Globus pallidus (tissue), 1 donor: ENCODE data around the gene RNF40.

ENCODE experiments used
- DNase-seq: peaks from one replicate; pipeline ENCODE4 v3.0.0-alpha.2; 2015; ENCODE audit warnings: low spot score

The RNF40 gene

DNA sequence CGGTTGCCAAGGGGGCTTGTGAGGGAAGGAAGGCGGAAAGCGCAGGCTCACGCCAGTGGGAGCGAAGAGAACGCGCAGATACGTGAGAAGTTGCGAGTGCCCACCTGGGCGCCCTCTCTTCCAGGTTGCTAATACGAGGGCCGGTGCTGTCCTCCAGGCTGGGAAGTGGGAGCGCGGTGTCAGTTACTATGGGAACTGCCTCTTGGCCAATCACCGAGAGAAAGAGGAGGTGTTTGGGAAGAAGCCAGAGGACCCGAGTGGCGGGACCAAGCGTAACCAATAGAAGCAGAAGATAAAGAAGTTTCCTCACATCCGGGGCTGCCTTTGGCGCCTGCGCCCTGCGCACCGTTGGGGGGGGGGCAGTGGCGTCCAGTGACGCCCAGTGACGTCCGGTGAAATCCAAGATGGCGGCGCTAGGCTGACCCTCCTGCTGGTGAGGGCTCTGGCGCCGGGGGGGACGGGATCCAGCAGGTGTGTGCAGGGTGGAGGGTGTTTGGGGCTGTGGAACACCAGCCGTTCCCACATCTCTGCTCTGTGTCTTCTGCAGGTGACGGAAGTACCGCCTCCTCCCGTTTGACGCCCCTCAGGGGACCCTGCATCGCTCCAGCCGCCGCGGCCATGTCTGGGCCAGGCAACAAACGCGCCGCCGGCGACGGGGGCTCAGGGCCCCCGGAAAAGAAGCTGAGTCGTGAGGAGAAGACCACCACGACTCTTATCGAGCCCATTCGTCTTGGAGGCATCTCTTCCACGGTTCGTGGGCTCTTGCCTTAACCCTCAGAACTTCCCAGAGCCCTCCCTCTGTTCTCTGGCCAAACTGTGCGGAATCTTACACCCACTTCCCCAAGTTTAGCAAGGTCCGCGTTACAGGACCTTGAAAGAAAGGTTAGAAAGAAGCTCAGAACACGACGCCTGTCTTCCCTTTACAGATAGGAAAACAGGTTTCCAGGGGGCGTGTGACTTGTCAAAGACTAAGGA lies at the start of gene RNF40, which contains the start of gene CFAP119:
RNF40 (plus strand) TSS at position 395 of the 975 bp plus-strand sequence; CDS start at position 619, 224 bp downstream.
CFAP119 (minus strand) TSS at position 135 of the 975 bp plus-strand sequence. CDS start 314 bp downstream, outside the sequence.
- DNase-seq, result peak; percentile 96

DNA sequence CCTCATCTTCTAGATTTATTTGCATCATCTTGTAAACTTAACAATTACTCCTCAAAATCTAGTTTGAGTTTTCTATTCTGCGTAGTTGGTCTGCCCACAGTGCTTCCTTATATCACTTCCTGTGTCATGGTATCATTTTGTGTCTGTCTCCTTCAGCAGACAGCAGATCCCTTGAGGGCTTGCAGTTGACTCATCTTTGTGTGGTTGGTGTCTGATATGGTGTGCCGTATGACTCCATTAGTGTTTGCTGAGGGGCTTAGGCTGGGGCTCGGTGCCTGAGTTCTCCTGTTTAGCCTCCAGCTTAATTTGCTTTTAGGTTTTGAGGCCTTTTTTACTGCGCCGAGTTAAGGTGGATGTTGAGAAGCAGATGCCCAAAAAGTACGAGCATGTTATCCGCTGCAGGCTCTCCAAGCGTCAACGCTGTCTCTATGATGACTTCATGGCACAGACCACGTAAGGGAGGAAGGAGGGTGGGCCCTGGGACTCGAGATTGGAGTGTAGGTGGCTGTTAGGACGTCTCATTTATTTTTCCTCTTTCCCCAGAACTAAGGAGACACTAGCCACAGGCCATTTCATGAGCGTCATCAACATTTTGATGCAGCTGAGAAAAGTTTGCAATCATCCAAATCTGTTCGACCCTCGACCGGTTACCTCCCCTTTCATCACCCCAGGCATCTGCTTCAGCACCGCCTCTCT lies 46.2 kb upstream of the RNF40 start:
- no peak for DNase-seq

DNA sequence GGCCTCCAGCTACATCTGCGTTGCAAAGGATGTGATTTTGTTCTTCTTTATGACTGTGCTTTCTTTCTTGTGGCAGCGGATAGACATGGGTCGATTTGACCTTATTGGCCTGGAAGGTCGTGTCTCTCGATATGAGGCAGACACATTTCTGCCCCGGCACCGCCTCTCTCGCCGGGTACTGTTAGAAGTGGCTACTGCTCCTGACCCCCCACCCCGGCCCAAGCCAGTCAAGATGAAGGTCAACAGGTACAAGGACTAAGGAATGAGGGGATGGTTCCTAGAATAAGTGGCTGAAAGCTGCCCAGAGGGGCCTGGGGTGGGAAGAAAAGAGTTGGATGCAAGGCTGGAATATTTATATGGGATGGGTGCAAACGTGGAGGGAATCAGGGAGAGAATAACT lies 42.0 kb upstream of the RNF40 start:
- DNase-seq, result no peak

DNA sequence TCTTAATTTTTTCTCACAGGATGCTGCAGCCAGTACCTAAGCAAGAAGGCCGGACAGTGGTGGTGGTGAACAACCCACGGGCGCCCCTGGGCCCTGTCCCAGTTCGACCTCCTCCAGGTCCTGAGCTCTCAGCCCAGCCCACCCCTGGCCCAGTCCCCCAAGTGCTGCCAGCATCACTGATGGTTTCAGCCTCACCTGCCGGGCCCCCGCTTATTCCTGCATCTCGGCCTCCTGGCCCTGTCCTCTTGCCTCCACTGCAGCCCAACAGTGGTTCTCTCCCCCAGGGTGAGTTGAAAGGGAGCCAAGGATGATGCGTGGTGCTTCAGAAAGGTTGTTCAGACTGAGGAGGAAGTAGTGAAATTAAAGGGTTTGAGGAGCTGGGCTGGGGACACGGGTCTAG lies 41.4 kb upstream of the RNF40 start:
- DNase-seq, result no peak

DNA sequence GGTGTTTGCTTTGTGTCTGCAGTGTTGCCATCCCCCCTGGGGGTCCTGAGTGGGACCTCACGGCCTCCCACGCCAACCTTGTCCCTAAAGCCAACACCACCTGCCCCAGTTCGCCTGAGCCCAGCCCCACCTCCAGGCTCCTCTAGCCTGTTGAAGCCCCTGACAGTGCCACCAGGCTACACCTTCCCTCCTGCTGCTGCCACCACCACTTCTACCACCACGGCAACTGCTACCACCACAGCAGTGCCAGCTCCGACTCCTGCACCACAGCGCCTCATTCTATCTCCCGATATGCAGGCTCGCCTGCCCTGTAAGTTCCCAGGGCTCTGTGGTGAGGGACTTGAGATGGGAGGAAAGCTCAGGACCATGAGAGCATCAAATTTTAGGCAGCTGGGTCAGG lies 41.0 kb upstream of the RNF40 start:
- no peak for DNase-seq

DNA sequence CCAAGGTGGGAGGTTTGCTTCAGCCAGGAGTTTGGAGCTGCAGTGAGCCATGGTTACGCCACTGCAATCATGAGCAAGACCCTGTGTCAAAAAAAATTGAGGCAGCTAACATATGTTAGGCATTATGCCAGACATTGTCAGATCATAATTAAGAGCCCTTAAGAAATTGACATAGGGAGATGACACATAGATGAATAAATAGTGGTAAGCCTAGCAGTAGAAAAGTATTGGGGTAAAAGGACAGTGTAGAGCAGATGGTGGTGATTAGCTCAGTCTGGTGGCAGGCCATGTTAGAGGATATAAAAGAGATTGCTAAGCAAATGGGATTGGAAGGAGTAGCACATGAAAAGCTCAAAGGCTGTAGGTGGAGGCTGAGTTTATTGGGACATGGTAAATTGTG lies 40.5 kb upstream of the RNF40 start:
- DNase-seq, result no peak

DNA sequence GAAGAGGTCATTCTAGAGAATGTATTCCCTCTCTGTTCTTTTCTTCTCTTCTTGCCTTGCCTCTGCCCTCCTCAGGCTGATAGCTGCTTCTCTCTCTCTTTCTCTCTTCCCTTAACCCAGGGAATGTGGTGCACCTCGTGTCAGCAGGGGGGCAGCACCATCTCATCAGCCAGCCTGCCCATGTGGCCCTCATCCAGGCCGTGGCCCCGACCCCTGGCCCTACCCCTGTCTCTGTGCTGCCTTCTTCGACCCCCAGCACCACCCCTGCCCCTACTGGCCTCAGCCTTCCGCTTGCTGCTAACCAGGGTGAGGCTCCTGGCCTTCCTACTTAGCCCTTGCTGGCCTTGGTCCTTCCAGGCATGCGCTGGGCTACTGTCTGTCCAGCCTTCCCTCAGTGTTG lies 39.7 kb upstream of the RNF40 start:
- no peak for DNase-seq

DNA sequence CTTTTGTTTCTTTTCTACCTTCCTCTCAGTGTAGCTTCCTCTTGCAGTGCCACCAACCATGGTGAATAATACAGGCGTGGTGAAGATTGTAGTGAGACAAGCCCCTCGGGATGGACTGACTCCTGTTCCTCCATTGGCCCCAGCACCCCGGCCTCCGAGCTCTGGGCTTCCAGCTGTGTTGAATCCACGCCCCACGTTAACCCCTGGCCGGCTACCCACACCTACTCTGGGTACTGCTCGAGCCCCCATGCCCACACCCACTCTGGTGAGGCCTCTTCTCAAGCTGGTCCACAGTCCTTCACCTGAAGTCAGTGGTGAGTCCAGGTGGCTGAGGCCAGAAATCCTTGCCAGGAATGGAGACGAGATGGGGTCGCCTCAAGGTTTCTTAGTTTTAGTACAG lies 39.2 kb upstream of the RNF40 start:
- no peak for DNase-seq

DNA sequence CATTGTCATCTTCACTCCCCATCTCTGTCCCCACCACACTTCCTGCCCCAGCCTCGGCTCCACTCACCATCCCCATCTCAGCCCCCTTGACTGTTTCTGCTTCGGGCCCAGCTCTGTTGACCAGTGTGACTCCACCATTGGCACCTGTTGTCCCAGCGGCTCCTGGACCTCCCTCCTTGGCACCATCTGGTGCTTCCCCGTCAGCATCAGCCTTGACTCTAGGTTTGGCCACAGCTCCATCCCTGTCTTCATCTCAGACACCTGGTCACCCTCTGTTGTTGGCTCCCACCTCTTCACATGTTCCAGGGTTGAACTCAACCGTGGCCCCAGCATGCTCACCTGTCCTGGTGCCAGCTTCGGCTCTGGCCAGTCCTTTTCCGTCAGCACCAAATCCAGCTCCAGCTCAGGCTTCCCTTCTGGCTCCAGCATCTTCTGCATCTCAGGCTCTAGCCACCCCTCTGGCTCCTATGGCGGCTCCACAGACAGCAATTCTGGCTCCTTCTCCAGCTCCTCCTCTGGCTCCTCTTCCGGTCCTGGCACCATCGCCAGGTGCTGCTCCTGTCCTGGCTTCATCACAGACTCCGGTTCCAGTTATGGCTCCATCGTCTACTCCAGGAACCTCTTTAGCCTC lies 38.3 kb upstream of the RNF40 start:
- no peak for DNase-seq

DNA sequence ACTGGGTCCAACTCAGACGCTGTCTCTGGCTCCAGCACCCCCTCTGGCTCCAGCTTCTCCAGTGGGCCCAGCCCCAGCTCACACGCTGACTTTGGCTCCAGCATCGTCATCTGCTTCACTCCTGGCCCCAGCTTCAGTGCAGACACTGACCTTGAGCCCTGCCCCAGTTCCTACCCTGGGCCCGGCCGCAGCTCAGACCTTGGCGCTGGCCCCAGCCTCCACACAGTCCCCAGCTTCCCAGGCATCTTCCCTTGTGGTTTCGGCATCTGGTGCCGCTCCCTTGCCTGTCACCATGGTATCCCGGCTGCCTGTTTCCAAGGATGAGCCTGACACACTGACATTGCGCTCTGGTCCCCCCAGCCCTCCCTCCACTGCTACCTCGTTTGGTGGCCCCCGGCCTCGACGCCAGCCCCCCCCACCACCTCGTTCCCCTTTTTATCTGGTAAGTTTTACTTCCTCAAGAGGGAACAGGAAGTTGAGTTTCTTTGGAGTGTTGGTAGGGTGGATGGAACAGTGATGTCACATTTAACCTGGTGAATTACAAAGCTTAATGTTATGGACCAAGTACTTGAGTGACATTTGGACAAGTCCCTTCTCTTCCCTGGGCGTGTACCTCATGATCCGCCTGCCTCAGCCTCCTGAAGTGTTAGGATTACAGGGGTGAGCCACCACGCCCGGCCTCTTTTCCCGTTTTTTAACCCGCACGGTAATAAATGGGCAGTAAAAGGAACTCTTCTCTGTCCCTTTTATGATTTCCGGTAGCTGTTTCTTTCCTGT lies 37.3 kb upstream of the RNF40 start:
- DNase-seq, result no peak

DNA sequence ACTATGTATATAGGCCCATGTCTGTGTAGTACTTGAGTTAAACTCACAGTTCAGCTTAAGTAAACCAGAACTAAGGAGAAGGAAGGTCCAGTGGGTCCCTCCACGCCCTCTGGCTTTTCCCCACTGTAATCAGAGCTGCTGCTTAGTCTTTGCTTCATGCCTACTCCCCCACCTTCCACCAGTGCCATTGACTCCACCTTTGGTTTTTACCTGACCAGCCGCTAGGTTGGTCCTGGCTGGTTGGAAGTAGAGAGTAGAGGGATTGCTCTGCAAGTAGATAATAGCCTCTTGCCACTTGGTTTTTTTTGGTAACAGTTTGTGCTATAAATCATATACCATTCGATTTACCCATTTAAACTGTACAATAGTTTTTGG lies 36.7 kb upstream of the RNF40 start:
- DNase-seq, result no peak

DNA sequence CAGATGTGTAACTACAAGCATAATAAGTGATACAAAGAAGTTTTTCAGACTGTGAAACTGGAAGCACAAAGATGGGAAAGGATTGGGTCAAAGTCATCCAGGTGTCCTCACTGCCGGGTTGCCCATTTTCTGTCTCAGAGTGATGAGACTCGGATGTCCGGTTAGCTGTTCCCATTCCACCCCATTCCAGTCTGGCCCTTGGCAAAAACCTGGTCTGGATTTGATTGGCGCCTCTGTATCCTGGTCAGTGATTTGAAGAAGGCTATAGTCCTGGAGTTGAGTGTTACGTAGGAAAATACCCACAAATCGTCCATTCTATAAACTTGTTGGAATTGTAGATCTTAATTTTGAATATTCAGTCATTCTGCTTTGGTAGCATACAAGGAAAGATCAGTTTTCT lies 33.8 kb upstream of the RNF40 start:
- no peak for DNase-seq

DNA sequence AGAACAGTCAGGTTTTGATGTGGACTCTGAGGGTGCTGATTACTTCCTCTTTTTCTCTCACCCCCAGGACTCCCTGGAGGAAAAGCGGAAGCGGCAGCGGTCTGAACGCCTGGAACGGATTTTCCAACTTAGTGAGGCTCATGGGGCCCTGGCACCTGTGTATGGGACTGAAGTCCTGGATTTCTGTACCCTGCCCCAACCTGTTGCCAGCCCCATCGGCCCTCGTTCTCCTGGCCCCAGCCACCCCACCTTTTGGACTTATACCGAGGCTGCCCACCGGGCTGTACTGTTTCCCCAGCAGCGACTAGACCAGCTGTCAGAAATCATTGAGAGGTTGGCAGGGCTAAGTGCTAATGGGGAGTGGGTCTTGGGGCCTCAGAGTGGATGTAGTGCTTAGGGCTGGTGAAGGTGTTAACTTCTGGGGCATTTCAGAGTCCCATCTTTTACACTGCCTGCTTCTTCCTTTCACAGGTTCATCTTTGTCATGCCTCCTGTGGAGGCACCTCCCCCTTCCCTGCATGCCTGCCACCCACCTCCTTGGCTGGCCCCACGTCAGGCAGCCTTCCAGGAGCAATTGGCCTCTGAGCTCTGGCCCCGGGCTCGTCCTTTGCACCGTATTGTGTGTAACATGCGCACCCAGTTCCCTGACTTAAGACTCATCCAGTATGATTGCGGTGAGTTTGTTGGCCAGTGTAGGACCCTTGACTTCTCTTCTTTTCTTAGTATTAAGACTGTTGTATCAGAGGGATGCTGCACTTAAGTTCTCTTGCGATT lies 33.0 kb upstream of the RNF40 start:
- no peak for DNase-seq

DNA sequence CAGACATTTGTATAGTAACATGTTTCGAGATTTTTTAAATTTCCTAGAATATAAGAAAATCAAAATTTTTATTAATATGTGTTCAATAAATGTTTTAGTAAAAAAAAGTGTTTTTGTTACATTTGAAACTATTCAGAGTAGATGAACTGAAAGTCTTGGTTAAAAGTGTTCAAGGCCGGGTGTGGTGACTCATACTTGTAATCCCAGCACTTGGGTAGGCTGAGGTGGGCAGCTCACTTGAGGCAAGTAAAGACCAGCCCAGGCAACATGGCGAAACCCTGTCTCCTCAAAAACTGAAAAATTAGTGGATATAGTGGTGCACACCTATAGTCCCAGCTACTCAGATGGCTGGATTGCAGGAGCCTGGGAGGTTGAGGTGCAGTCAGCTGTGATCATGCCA lies 30.7 kb upstream of the RNF40 start:
- no peak for DNase-seq

DNA sequence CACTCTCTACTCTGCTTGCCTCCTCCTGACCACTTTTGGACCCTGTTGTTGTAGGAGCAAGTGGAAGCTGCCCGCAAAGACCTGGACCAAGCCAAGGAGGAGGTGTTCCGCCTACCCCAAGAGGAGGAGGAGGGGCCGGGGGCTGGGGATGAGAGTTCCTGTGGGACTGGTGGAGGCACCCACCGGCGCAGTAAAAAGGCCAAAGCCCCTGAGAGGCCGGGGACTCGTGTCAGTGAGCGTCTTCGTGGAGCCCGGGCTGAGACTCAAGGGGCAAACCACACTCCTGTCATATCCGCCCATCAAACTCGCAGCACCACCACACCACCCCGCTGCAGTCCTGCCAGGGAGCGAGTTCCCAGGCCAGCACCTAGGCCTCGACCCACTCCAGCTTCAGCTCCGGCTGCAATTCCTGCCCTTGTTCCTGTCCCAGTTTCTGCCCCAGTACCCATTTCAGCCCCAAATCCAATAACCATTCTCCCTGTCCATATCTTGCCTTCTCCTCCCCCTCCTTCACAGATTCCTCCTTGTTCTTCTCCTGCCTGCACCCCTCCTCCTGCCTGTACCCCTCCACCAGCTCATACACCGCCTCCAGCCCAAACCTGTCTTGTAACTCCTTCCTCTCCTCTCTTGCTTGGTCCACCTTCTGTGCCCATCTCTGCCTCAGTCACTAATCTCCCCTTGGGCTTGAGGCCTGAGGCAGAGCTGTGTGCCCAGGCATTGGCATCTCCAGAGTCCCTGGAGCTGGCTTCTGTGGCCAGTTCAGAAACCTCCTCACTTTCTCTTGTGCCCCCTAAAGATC lies 24.9 kb upstream of the RNF40 start:
- DNase-seq, result no peak

DNA sequence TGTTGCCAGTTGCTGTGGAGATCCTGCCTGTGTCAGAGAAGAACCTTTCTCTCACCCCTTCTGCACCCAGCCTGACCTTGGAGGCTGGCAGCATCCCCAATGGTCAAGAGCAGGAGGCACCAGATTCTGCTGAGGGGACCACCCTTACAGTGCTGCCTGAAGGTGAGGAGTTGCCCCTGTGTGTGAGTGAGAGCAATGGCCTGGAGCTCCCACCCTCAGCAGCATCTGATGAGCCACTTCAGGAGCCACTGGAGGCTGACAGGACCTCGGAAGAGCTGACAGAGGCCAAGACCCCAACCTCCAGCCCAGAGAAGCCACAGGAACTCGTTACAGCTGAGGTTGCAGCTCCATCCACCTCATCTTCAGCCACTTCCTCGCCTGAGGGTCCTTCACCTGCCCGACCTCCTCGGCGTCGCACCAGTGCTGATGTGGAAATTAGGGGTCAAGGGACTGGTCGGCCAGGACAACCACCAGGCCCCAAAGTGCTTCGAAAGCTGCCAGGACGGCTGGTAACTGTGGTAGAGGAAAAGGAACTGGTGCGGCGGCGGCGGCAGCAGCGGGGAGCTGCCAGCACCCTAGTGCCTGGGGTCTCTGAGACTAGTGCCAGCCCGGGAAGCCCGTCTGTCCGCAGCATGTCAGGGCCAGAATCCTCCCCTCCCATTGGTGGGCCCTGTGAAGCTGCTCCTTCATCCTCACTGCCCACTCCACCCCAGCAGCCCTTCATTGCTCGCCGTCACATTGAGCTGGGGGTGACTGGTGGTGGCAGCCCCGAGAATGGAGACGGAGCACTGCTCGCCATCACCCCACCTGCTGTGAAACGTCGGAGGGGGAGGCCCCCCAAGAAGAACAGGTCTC lies 24.1 kb upstream of the RNF40 start:
- no peak for DNase-seq

DNA sequence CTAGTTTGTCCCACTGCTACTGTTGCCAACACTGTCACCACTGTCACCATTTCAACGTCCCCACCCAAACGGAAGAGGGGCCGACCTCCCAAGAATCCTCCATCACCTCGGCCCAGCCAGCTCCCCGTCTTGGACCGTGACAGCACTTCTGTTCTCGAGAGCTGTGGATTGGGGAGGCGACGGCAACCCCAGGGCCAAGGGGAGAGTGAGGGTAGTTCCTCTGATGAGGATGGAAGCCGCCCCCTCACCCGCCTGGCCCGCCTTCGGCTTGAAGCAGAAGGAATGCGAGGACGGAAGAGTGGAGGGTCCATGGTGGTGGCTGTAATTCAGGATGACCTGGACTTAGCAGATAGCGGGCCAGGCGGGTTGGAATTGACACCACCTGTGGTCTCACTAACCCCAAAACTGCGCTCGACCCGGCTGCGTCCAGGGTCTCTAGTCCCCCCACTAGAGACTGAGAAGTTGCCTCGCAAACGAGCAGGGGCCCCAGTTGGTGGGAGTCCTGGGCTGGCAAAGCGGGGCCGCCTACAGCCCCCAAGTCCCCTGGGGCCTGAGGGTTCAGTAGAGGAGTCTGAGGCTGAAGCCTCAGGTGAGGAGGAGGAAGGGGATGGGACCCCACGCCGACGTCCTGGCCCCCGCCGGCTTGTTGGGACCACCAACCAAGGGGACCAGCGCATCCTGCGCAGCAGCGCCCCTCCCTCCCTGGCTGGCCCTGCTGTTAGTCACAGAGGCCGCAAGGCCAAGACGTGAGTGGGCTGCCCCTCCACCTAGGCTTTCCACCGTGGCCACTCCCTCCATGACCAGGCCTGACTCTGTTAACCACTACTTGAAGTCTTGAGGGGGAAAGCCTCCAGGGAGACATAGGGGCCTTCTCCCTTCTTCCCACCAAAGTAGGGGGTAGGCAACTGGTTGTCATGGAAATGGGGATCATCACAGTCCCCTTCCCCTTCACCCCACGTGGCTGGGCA lies 22.9 kb upstream of the RNF40 start:
- DNase-seq, result no peak
